Subcutaneous adipose tissue (tissue), 4 donors: Measurements from ENCODE around the gene PLOD2. TPM values are rescaled to one million over a fixed set of nuclear protein-coding genes. Genes with fewer than 3 reads are reported as not detected.

Experiments
- CTCF ChIP-seq: fragments of 450-650 bp; IDR thresholded peaks from one replicate; pipeline ENCODE4 v1.5.1; 2016; ENCODE audit warnings: low read depth, mild to moderate bottlenecking, control low read depth, antibody characterized with exemption, moderate library complexity
- total RNA-seq, 4 donors: library from RNA; depleted of rRNA; stranded (reverse); fragments of >200 nt; gene quantifications; one replicate each; pipeline ENCODE4 v1.1.0, GENCODE V29; 2016

Gene PLOD2
- total RNA-seq, 4 donors from 2014 or later: 86.7 to 144 (median 93.8) TPM

DNA sequence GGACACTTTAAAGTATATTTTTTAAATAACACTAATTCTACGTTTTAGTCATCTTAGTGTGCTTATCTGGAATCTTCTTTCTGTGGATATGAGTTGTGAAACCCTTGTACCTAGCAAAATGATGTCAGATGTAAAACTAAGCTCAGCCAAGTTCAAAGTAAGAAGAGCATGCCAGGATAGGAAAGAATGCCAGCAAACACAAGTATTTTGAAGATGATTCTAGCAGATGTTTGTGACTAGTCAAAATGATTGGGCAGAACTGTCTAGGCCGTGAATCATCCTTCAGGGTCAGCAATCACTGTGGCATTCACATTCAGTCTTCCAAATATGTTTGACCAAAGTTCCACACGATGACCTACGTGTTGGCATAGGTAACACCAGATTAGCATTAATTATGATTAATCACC is 5.4 kb upstream of the PLOD2 start:
- no peak for TF ChIP-seq CTCF

- TF ChIP-seq CTCF: no peak
Observed at GRCh38 chr3:146165877-146166276, 4.9 kb upstream of the PLOD2 start.

GRCh38 chr3:146164971-146165769 is 4.2 kb upstream of the PLOD2 start:
- no peak for TF ChIP-seq CTCF

GRCh38 chr3:146164506-146164905 is 3.5 kb upstream of the PLOD2 start:
- no peak for TF ChIP-seq CTCF

GRCh38 chr3:146164071-146164470 is 3.1 kb upstream of the PLOD2 start:
- TF ChIP-seq CTCF: no peak

GRCh38 chr3:146163584-146163983 is 2.6 kb upstream of the PLOD2 start:
- no peak for TF ChIP-seq CTCF

GRCh38 chr3:146162561-146162960 is 1.6 kb upstream of the PLOD2 start:
- no peak for TF ChIP-seq CTCF
